Measurements from ENCODE around the gene CNOT4. TPM values are rescaled to one million over a fixed set of nuclear protein-coding genes. Genes with fewer than 3 reads are reported as not detected.
A peak's percentile ranks its signal among the peaks of the same experiment; 100 is the strongest.

The CNOT4 gene
- total and polyA plus RNA-seq, 2 of the 13 experiments (the other 11 are each of a cell fraction or from before 2014, with no cell fraction given): 7.4 to 8.4 TPM

GRCh38 chr7:135508883-135509588 is 866 bp downstream of the CNOT4 start (continued):
- TF ChIP-seq GABPA (IDR thresholded peaks at IDR 0.05; ENCODE audit: low read depth, low read length) (no peak), GABPA (CRISPR knock-in tag; IDR thresholded peaks at IDR 0.05; ENCODE audit: low read depth) (0 out of 2 replicates have a peak, but pooled peaks have one; percentile 7), ZNF343 (CRISPR knock-in tag; IDR thresholded peaks at IDR 0.05) (no peak), IRF2 (CRISPR knock-in tag; IDR thresholded peaks at IDR 0.05) (0 out of 2 replicates have a peak, but pooled peaks have one; percentile 45), HNF4A (CRISPR knock-in tag; IDR thresholded peaks at IDR 0.05) (0 out of 2 replicates have a peak, but pooled peaks have one; percentile 40), NCOA1 (CRISPR knock-in tag; IDR thresholded peaks at IDR 0.05) (no peak), MXD1 (CRISPR knock-in tag; IDR thresholded peaks at IDR 0.05) (no peak), FOXA3 (CRISPR knock-in tag; IDR thresholded peaks at IDR 0.05) (no peak), NFE2L2 (IDR thresholded peaks at IDR 0.05; ENCODE audit: low read length) (no peak), SAP130 (CRISPR knock-in tag; IDR thresholded peaks at IDR 0.05; ENCODE audit: low read depth) (no peak), SMAD3 (CRISPR knock-in tag; IDR thresholded peaks at IDR 0.05) (peak; percentile 42; the same call in 1 of the 2 replicates), SOX6 (IDR thresholded peaks at IDR 0.05) (no peak), SOX6 (CRISPR knock-in tag; IDR thresholded peaks at IDR 0.05) (peak; percentile 3; the same call in 1 of the 2 replicates), KLF16 (CRISPR knock-in tag; IDR thresholded peaks at IDR 0.05) (0 out of 4 replicates have a peak, but pooled peaks of 1 of the 2 experiments have one; percentile 28), ZNF550 (CRISPR knock-in tag; IDR thresholded peaks at IDR 0.05; ENCODE audit: borderline replicate concordance) (no peak), ZNF879 (CRISPR knock-in tag; IDR thresholded peaks at IDR 0.05) (no peak), ZNF768 (CRISPR knock-in tag; IDR thresholded peaks at IDR 0.05) (no peak), PITX1 (CRISPR knock-in tag; IDR thresholded peaks at IDR 0.05) (no peak), KDM1A (CRISPR knock-in tag; IDR thresholded peaks at IDR 0.05) (0 out of 2 replicates have a peak, but pooled peaks have one; percentile 9), ZFP90 (CRISPR knock-in tag; IDR thresholded peaks at IDR 0.05; ENCODE audit: borderline replicate concordance) (0 out of 2 replicates have a peak, but pooled peaks have one; percentile 11), MIXL1 (CRISPR knock-in tag; IDR thresholded peaks at IDR 0.05) (0 out of 2 replicates have a peak, but pooled peaks have one; percentile 16), ZNF367 (CRISPR knock-in tag; IDR thresholded peaks at IDR 0.05; ENCODE audit: borderline replicate concordance) (no peak), YEATS4 (CRISPR knock-in tag; IDR thresholded peaks at IDR 0.05; ENCODE audit: borderline replicate concordance) (peak; percentile 31; the same call in 1 of the 2 replicates), SOX13 (IDR thresholded peaks at IDR 0.05) (no peak), SOX13 (CRISPR knock-in tag; conservative IDR thresholded peaks at IDR 0.05 in 1 of 2, IDR thresholded peaks at IDR 0.05 in 1 of 2) (peak in 1 of 2 experiments; percentile 4; a peak in 1 of 4 replicates)
- TF ChIP-seq, protein P1, sequence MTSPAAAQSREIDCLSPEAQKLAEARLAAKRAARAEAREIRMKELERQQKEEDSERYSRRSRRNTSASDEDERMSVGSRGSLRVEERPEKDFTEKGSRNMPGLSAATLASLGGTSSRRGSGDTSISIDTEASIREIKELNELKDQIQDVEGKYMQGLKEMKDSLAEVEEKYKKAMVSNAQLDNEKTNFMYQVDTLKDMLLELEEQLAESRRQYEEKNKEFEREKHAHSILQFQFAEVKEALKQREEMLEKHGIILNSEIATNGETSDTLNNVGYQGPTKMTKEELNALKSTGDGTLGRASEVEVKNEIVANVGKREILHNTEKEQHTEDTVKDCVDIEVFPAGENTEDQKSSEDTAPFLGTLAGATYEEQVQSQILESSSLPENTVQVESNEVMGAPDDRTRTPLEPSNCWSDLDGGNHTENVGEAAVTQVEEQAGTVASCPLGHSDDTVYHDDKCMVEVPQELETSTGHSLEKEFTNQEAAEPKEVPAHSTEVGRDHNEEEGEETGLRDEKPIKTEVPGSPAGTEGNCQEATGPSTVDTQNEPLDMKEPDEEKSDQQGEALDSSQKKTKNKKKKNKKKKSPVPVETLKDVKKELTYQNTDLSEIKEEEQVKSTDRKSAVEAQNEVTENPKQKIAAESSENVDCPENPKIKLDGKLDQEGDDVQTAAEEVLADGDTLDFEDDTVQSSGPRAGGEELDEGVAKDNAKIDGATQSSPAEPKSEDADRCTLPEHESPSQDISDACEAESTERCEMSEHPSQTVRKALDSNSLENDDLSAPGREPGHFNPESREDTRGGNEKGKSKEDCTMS (CRISPR knock-in tag; conservative IDR thresholded peaks at IDR 0.05): no peak
- TF ChIP-seq, protein P2, sequence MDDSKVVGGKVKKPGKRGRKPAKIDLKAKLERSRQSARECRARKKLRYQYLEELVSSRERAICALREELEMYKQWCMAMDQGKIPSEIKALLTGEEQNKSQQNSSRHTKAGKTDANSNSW (CRISPR knock-in tag; IDR thresholded peaks at IDR 0.05; ENCODE audit: borderline replicate concordance): no peak
- TF ChIP-seq, protein P3, sequence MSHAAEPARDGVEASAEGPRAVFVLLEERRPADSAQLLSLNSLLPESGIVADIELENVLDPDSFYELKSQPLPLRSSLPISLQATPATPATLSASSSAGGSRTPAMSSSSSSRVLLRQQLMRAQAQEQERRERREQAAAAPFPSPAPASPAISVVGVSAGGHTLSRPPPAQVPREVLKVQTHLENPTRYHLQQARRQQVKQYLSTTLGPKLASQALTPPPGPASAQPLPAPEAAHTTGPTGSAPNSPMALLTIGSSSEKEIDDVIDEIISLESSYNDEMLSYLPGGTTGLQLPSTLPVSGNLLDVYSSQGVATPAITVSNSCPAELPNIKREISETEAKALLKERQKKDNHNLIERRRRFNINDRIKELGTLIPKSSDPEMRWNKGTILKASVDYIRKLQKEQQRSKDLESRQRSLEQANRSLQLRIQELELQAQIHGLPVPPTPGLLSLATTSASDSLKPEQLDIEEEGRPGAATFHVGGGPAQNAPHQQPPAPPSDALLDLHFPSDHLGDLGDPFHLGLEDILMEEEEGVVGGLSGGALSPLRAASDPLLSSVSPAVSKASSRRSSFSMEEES (CRISPR knock-in tag; IDR thresholded peaks at IDR 0.05): 0 out of 2 replicates have a peak, but pooled peaks have one; percentile 27

Data from HepG2 (cell line).